NOMO-1 treated with dmso at 0.1 percent for 144 hours (cell line): Measurements from ENCODE around the gene TMEM237.
"Not testable (repeated sequence)": the region's sequence is repeated elsewhere in the genome, so short reads cannot be mapped to it uniquely, and the experiment has no call there.

Experiments
- DNase-seq: peaks from one replicate; lab custom pipeline; 2025; ENCODE audit not compliant: unreplicated experiment; lab: John Stamatoyannopoulos, UW

TMEM237 gene

GRCh38 chr2:201643216-201643890, at the start of gene TMEM237:
Gene TMEM237 (minus strand): TSS chr2:201643503. CDS start chr2:201643400, 103 bp downstream.
- DNase-seq, result no peak

- DNase-seq, result no peak
These were observed 41.9 kb upstream of the TMEM237 start for GRCh38 chr2:201685156-201685555.

- DNase-seq, result no peak
These were observed 37.4 kb upstream of the TMEM237 start for GRCh38 chr2:201680743-201681142.

GRCh38 chr2:201678401-201678800, 35.1 kb upstream of the TMEM237 start:
- no peak for DNase-seq

GRCh38 chr2:201675454-201675853, 32.2 kb upstream of the TMEM237 start:
- no peak for DNase-seq

GRCh38 chr2:201674794-201675193, 31.5 kb upstream of the TMEM237 start:
- DNase-seq, result no peak

- DNase-seq, result no peak
These were observed 31.0 kb upstream of the TMEM237 start for GRCh38 chr2:201674298-201674697.

GRCh38 chr2:201673546-201673945, 30.2 kb upstream of the TMEM237 start:
- no peak for DNase-seq

- not testable (repeated sequence) for DNase-seq
These were observed 27.9 kb upstream of the TMEM237 start for GRCh38 chr2:201671205-201671604.

GRCh38 chr2:201669865-201670264, 26.6 kb upstream of the TMEM237 start:
- no peak for DNase-seq

GRCh38 chr2:201668402-201668910, 25.2 kb upstream of the TMEM237 start:
- no peak for DNase-seq

GRCh38 chr2:201664334-201664733, 21.0 kb upstream of the TMEM237 start:
- DNase-seq, result no peak

- no peak for DNase-seq
These were observed 18.1 kb upstream of the TMEM237 start for GRCh38 chr2:201661366-201661765.

GRCh38 chr2:201660293-201660895, 17.1 kb upstream of the TMEM237 start:
- DNase-seq, result no peak

- no peak for DNase-seq
These were observed 13.4 kb upstream of the TMEM237 start for GRCh38 chr2:201656740-201657139.

GRCh38 chr2:201656102-201656501, 12.8 kb upstream of the TMEM237 start:
- no peak for DNase-seq

- no peak for DNase-seq
These were observed 11.5 kb upstream of the TMEM237 start for GRCh38 chr2:201654616-201655384.

GRCh38 chr2:201653221-201653620, 9.9 kb upstream of the TMEM237 start:
- no peak for DNase-seq

GRCh38 chr2:201649442-201649841, 6.1 kb upstream of the TMEM237 start:
- DNase-seq, result no peak

GRCh38 chr2:201647431-201647830, 4.1 kb upstream of the TMEM237 start:
- no peak for DNase-seq

GRCh38 chr2:201644001-201644400, 698 bp upstream of the TMEM237 start:
- DNase-seq, result no peak
